Keratinocyte (primary cell): ENCODE data around the gene ACBD7. TPM values are rescaled to one million over a fixed set of nuclear protein-coding genes. Genes with fewer than 3 reads are reported as not detected.

ENCODE experiments used
- DNase-seq: peaks from one replicate; pipeline ENCODE4 v3.0.0-alpha.2; 2011; ENCODE audit warnings: low read depth, missing footprints, low spot score
- FAIRE-seq: peaks from 2 replicates; lab custom pipeline; 2011; peaks lifted over from hg19 to GRCh38; lab: Jason Lieb, UNC
- H2AFZ ChIP-seq: 2 replicates; pipeline ENCODE4 v1.6.0; 2012; ENCODE audit warnings: low read length, control low read depth, inconsistent platforms; ENCODE audit not compliant: control insufficient read depth
- H3K27ac ChIP-seq: 2 replicates; pipeline ENCODE4 v1.5.1; 2011; ENCODE audit warnings: low read length; ENCODE audit not compliant: control insufficient read depth, insufficient read depth
- H3K27me3 ChIP-seq: 3 replicates; pipeline ENCODE4 v1.6.0; 2011; ENCODE audit warnings: low read length; ENCODE audit not compliant: control insufficient read depth, insufficient read depth; ENCODE audit errors: extremely low read depth
- H3K36me3 ChIP-seq, 2 experiments: 2 replicates in 1 of 2; 3 replicates in 1 of 2; pipeline ENCODE4 v1.5.1; 2011; ENCODE audit warnings: low read length in 2 of 2, mild to moderate bottlenecking in 1 of 2; ENCODE audit not compliant: control insufficient read depth in 2 of 2, insufficient read depth in 2 of 2; ENCODE audit errors: extremely low read depth in 1 of 2
- H3K4me1 ChIP-seq: 3 replicates; pipeline ENCODE4 v1.5.1; 2011; ENCODE audit warnings: low read length; ENCODE audit not compliant: control insufficient read depth, insufficient read depth; ENCODE audit errors: extremely low read depth
- H3K4me2 ChIP-seq: 3 replicates; pipeline ENCODE4 v1.6.0; 2011; ENCODE audit warnings: low read depth, low read length; ENCODE audit not compliant: control insufficient read depth, insufficient read depth; ENCODE audit errors: extremely low read depth
- H3K4me3 ChIP-seq, 3 experiments: fragments of 200-600 bp in 1 of 3; sonication (generic) in 1 of 3; 2 replicates in 2 of 3; 3 replicates in 1 of 3; pipeline ENCODE4 v1.5.1; 2011 to 2016; ENCODE audit warnings: low read length in 3 of 3, mild to moderate bottlenecking in 3 of 3, control low read depth in 2 of 3, inconsistent platforms in 1 of 3, low read depth in 1 of 3, mixed read lengths in 1 of 3, mixed run types in 1 of 3, moderate library complexity in 1 of 3; ENCODE audit not compliant: control insufficient read depth in 2 of 3, insufficient read depth in 2 of 3; ENCODE audit errors: extremely low read depth in 1 of 3
- H3K79me2 ChIP-seq: 2 replicates; pipeline ENCODE4 v1.6.0; 2012; ENCODE audit warnings: low read length; ENCODE audit not compliant: control insufficient read depth, insufficient read depth
- H3K9ac ChIP-seq: 3 replicates; pipeline ENCODE4 v1.6.0; 2011; ENCODE audit warnings: low read length; ENCODE audit not compliant: control insufficient read depth, insufficient read depth; ENCODE audit errors: extremely low read depth
- H3K9me1 ChIP-seq: 3 replicates; pipeline ENCODE4 v1.6.0; 2011; ENCODE audit warnings: low read length; ENCODE audit not compliant: control insufficient read depth, insufficient read depth; ENCODE audit errors: extremely low read depth
- H3K9me3 ChIP-seq: 2 replicates; pipeline ENCODE4 v1.5.1; 2012; ENCODE audit warnings: low read depth, low read length; ENCODE audit not compliant: control insufficient read depth
- H4K20me1 ChIP-seq: 3 replicates; pipeline ENCODE4 v1.6.0; 2011; ENCODE audit warnings: low read length; ENCODE audit not compliant: control insufficient read depth, insufficient read depth; ENCODE audit errors: extremely low read depth
- CTCF ChIP-seq, 3 experiments: IDR thresholded peaks in 1 of 3; conservative IDR thresholded peaks in 1 of 3; optimal IDR thresholded peaks in 1 of 3; 2 replicates in 2 of 3; 3 replicates in 1 of 3; pipeline versions ENCODE3 to v1.5.1; 2011; ENCODE audit warnings: low read length in 3 of 3, mild to moderate bottlenecking in 3 of 3, moderate library complexity in 2 of 3, control low read depth in 1 of 3, inconsistent platforms in 1 of 3; ENCODE audit not compliant: insufficient read depth in 2 of 3; ENCODE audit errors: extremely low read depth in 1 of 3
- EZH2 ChIP-seq: IDR thresholded peaks from one replicate; pipeline ENCODE4 v1.6.1; 2012; ENCODE audit warnings: inconsistent platforms, mild to moderate bottlenecking, low read length, moderate library complexity
- dilution Hi-C: fragments of 300-500 bp; cut with MboI; formaldehyde crosslinking; loops from one replicate; pipeline ENCODE4 v1.7.0; 2020; ENCODE audit warnings: low sequenced_read_pairs; ENCODE audit not compliant: extremely low pct_ligation_motif_present
- polyA plus RNA-seq, 5 experiments: library from polyadenylated mRNA; depleted of rRNA in 3 of 5; stranded (reverse) in 3 of 5; stranded (forward) in 1 of 5; unstranded in 1 of 5; fragments of >200 nt; gene quantifications; 1 replicate in 1 of 5; 2 replicates in 3 of 5; 3 replicates in 1 of 5; pipeline versions ENCODE4 v1.2.1 to v1.2.3, GENCODE V29; 2011 to 2012; ENCODE audit warnings: missing spikeins in 2 of 5, low read depth in 1 of 5, low replicate concordance in 1 of 5

ACBD7 gene
- polyA plus RNA-seq, 1 donor (not counting 4 experiments of a cell fraction or from before 2014, with no cell fraction given), result 0.20 TPM

GRCh38 chr10:15059914-15060313 lies 28.7 kb downstream of the ACBD7 start:
- dilution Hi-C loops, result no loop called here
- Histone ChIP-seq H3K9me1 (no peaks in the 10 kb centered on the region), H3K9ac (no peak overlapping the region), H3K4me1 (no peaks in the 10 kb centered on the region), H3K4me3 (no peak overlapping the region), H3K36me3 (no peaks in the 10 kb centered on the region), H4K20me1 (no peaks in the 10 kb centered on the region), H3K9me3 (no peaks in the 10 kb centered on the region), H3K27ac (no peak overlapping the region), H3K79me2 (no peaks in the 10 kb centered on the region), H3K27me3 (no peaks in the 10 kb centered on the region), H3K4me2 (no peak overlapping the region), H2AFZ (no peak overlapping the region)
- TF ChIP-seq CTCF (optimal IDR thresholded peaks at IDR 0.05 in 1 of 3, IDR thresholded peaks at IDR 0.05 in 1 of 3, conservative IDR thresholded peaks at IDR 0.05 in 1 of 3; ENCODE audit: extremely low read depth in 1 of 3, insufficient read depth in 2 of 3, low read length in 3 of 3) (no peak), EZH2 (no peak)
- no peak for DNase-seq
- no peak for FAIRE-seq

GRCh38 chr10:15058689-15059088 lies 29.9 kb downstream of the ACBD7 start:
- Histone ChIP-seq H2AFZ (no peak overlapping the region), H3K4me2 (no peak overlapping the region), H3K4me3 (no peak overlapping the region), H3K9me3 (no peaks in the 10 kb centered on the region), H3K9me1 (no peaks in the 10 kb centered on the region), H3K27ac (no peak overlapping the region), H3K9ac (no peak overlapping the region), H3K36me3 (no peaks in the 10 kb centered on the region), H4K20me1 (no peaks in the 10 kb centered on the region), H3K79me2 (no peaks in the 10 kb centered on the region), H3K4me1 (no peaks in the 10 kb centered on the region), H3K27me3 (no peaks in the 10 kb centered on the region)
- dilution Hi-C loops, result no loop called here
- FAIRE-seq, result no peak
- no peak for DNase-seq
- TF ChIP-seq CTCF (optimal IDR thresholded peaks at IDR 0.05 in 1 of 3, IDR thresholded peaks at IDR 0.05 in 1 of 3, conservative IDR thresholded peaks at IDR 0.05 in 1 of 3; ENCODE audit: extremely low read depth in 1 of 3, insufficient read depth in 2 of 3, low read length in 3 of 3), result no peak
- no peak for TF ChIP-seq EZH2
